ENCODE results near the gene MRFAP1L1.

MRFAP1L1 gene

DNA sequence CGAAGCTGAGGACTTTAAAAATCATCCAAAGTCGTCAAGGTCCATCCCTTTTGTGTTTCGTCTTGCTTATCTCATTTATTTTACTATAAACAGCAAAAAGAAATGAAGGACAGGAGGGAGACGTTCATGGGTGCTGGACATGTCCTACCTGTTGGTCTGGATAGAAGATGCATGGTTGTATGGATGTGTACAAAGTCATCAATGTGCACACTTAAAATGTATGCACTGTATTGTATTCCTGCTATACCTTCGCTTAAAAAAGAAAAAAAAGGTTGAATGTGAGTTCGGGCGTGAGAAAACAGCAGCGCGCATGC, 6.0 kb upstream of the MRFAP1L1 start:
- no peak for DNase-seq

DNA sequence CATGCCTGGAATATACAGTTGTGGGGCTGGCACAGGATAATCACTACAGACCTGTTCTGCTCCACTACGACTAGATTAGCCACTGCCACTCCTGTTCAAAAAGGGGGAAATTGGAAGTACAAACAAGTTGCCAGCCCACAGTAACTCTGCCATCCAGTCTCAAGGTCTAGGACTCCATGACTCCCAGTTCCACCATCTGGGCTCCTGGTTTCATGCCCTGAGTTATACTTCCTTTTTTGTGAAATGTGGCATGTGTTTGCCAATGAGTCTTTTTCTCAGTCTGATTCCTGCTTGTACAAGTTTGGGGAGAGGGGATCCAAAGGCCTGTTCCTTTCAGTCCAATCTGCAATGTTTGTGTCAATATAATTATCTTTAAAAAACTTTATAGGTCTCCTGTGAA, 5.3 kb upstream of the MRFAP1L1 start:
- no peak for DNase-seq

DNA sequence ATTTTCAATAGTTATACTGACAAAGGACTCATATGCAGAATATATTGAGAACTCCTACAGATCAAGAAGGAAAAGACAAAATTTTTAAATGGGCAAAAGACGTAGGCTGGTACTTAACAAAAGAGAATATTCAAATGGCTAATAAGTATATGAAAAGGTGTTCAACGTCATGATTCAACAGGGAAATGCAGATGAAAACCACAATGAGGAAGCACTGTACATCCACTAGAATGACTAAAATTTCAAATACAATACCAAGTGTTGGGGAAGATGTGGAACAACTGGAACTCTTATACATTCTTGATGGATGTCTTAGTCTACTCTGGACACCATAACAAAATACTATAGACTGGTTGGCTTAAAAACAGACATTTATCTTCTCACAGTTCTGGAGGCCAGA, 1.3 kb upstream of the MRFAP1L1 start:
- DNase-seq: no peak

- no peak for DNase-seq
Measured at GRCh38 chr4:6710282-6710681, 617 bp upstream of the MRFAP1L1 start.

DNA sequence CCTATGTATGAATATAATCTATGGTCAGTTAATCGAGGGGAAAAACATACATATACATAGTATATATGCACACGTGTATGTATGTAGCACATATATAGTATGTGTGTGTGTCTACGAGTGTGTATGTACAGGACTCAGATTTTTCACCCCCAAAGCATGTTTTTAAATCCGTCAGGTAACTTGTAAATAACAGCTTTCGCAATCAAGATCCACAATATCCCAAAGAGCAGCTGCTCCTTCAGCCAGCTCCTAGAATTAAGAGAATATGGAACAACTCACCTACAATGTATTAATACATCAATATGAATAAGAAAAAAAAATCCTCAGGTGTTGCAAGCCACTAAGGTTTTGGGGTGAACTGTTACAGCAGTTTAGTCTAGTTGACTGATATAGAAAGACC, 3.5 kb downstream of the MRFAP1L1 start:
- no peak for DNase-seq

DNA sequence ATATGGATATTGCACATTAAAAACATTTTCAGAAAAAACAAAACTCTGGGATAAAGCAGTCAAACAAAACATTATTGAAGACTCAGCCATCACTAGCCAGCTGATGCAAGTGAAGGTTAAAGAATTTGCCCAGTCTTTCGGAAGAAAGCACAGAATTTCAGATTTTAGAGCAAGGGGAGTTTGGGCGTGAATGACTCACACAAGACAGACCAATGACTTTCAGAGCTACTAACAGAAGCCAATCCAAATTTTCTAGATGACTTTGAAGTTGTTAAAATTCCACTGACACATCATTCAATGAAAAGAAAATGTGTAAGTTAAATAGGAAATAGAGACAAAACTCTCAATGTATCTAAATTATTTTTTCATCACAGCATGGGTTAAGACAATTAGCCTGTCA, 4.0 kb downstream of the MRFAP1L1 start:
- DNase-seq: no peak

DNA sequence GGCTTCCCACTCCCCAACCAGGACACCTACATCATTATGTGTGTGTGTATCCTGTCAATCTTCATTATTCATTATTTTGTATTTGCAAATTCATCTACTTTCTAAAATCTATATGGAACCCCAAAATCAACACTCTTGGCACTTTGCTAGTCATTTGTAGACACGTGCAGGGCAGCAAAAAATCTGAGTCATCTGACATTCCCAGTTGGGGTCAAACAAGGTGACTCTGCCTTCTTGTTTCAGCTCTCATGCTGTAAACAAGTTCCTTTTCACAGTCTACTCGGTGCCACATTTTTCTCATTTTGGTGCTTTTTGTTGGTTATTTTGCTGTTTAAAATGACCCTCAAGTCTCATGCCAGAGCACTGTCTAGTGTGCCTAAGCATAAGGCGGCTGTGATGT, 5.9 kb downstream of the MRFAP1L1 start:
- no peak for DNase-seq

GRCh38 chr4:6702761-6703160, 6.9 kb downstream of the MRFAP1L1 start:
- no peak for DNase-seq

GRCh38 chr4:6701371-6701770, 8.3 kb downstream of the MRFAP1L1 start:
- peak in 1 of 5 donors; percentile 57 for DNase-seq

GRCh38 chr4:6699903-6700302, 9.8 kb downstream of the MRFAP1L1 start:
- no peak for DNase-seq

DNA sequence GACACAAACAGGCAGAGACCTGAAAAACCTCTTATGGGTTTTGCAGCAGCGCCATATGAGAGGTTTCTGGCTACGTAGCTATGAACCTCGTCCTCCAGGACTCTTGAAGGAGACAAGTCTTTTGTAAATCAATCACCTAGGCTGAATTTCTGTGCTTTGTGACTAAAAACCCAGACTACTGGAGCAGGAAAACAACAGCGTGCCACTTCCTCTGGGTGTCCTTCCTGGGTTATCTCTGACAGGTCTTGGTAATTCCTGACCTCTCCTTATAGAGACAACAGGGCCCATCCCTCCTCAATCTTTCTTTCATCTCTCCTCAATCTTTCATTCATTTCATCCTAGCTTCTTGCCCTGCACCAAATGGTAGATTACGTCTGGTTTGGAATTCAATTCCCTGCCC, 10.3 kb downstream of the MRFAP1L1 start:
- DNase-seq: no peak

DNA sequence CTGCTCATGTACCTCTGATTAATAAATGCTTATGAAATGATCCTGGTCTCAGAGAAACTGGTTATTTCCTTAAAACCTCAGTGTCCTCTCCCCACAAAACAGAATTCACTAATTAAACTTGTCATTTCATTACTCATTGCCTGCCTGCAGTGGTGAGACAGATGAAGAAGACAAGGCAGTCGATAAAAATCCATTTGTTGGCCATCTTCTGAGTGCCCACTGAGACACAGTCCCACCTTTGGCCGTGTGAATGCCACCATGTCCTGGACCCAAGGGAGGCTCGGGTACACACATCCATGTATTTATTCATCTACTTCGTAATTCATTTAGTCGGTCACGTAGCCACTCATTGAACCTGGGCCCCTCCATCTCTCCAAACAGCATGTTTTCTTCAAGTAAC, 12.5 kb downstream of the MRFAP1L1 start:
- DNase-seq: no peak

DNA sequence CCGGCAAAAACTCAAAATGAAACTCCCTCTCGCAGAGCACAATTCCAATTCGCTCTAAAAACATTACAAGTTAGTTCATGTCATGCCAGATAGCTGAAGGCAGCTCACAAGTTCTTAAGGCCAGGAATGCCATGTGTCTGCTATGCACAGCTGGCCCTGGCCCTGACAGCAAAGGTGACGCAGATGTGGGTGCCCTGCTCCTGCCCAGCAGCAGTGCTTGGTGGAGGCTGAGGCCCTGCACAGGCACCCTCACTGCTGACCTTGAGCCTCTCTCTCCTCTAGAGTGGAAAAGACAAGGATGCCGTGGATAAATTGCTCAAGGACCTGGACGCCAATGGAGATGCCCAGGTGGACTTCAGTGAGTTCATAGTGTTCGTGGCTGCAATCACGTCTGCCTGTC, 13.1 kb downstream of the MRFAP1L1 start:
- no peak for DNase-seq

DNA sequence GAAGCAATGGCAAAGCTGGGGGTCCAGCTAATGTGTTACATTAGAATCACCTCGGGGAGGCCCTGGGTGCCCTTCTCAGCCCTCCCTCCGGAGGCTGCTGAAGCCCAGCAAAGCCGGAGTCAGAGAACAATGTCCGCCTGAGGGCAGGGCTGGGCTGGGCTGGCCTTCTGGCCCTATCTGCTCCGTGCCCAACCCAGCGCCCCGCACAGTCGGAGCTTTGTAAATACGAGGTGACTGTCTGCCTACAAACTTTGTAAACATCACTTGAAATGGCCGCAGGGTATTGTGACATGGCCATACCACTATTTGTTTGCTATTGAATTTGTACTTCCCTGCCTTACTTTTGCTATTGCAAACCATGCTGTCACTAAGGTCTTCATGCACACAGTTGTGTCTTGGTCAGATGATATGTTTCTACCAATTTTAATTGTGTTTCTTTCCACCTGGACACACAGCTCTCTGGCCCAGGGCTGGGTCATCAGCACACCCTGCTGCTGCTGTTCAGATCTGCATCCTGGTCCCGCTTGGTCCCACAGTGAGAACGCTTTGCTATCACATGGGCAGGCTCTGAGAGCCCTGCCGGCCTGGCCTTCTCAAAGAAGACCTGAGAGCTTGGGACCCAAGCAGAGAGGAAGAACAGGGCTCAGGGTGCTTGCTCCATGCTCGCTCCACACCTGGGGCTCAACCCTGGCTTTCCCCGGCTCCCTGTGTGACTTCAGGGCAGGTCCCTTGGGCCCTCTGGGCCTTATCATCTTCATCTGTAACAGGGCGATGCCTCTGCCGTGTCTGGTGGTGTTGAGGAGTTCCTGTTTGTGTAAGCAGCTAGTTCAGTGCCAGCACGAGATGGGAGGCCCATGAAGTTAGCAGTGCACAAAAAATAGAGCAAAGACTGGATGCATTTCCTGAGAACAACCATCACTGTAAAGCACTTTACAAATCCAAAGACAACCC, 13.7 kb downstream of the MRFAP1L1 start:
- peak; percentile 33 to 91 (median 49) for DNase-seq

DNA sequence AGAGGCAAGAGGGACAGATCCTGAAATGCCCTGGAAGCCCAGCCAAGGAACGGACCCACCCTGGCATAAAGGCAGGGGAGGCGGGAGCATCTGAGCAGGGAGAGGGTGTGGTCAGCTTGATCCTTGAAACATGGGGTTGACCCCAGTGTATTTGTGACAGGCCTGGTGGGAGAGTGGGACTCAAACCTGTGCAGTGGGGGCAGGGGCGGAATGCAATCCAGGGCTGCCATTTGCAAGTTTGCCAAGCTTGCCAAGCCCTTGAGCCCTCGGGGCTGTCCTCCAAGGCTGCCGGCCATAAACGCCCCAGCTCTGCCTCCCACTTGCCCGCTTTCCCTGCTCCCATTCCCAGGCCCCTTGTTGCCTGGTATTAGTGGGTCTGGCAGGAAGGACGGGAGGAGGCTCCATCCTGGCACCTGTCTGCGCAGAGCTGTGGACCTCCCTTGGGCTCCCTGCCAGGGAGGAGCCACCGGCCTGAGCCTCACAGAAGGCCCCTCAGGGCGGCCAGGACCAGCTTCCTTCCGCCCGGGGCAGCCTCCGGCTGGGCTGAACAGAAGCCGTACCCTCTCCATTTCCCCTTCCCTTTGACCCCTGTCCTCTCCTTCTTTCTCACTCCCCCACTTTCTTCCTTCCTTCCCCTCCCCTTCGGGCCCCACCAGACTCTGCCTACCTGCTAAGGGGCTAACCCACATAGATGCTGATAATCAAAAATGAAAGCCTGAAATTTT, 15.3 kb downstream of the MRFAP1L1 start:
- peak in 1 of 5 donors; percentile 57 for DNase-seq

DNA sequence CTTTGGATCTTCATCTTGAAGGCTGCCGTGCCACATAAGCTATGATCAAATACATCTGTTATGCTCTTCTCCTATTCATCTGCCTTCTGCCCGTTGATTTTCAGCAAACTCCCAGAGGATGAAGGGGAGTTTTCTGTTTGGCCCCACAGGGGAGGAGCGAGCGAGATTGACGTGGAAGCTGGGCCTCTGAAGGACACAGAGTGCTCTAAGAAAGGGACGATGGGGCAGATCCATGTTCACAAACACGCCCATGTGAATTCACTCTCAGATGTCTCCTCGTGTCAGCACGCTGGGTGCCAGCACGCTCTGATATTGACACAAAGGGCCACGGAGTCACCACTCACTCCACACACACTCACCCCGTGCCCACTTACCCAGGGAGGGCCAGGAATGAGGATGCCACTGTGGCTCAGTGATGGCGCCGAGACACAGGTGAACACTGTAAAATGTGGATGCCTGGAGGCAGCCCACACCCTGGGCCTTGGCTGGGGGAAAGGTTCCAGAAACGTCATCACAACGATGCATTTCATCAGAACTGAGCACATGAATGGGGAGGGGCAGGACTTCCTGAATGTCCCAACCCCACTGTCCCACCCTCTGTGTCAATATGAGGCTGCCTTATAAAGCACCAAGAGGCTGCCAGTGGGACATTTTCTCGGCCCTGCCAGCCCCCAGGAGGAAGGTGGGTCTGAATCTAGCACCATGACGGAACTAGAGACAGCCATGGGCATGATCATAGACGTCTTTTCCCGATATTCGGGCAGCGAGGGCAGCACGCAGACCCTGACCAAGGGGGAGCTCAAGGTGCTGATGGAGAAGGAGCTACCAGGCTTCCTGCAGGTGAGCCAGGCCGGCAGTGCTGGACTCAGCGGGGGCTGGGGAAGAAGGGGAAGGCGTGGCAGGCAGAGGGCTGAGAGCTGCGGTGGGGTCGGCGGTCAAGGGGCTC, 16.2 kb downstream of the MRFAP1L1 start, which contains the start of gene S100P:
Gene S100P (plus strand): TSS at position 648 of the 946 bp plus-strand sequence. CDS start 55 bp downstream, at position 703.
- peak in 1 of 5 donors; percentile 60 for DNase-seq

GRCh38 chr4:6692806-6693205, 16.9 kb downstream of the MRFAP1L1 start:
- no peak for DNase-seq

DNA sequence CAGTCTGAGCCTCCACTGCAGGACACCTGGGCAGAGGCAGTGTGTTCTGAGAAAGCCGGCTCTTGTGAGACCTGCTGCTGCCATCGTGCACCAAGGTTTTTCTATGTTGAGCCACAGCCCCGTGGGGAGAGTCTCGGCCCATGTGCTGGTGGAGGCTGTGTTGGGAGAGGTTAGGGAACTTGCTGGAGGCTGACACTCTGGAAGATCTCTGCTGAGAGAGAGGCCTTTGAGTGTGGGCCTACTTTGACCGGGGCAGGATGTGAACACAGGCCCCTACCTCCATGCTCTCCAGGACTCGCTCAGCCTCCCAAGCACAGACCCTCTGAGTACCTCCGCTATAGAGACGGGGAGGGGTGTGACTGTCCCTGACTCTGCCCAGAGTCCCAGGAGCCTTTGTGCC, 17.3 kb downstream of the MRFAP1L1 start:
- DNase-seq: no peak

DNA sequence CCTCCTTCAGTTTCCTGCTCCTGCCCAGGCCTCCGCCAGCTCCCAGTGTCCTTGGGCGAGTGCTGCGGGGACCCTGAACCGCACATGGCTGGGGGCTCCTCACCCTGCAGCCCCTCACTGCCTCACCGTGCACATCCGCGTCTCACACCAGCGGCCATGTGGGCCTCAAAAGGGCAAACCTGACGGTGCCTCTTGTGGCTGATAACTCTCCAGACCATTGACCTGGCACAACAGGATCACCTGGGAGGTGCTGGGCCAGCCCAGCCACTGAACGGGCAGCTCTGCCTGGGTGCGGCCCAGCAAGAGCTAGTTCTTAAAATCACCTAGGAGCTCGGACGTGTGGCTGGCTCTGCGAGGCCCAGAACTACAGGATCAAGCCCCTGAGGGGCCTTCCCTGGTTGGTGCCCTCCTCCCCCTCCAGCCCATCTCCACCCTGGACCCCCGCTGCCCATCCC, 20.1 kb downstream of the MRFAP1L1 start:
- DNase-seq: no peak

DNA sequence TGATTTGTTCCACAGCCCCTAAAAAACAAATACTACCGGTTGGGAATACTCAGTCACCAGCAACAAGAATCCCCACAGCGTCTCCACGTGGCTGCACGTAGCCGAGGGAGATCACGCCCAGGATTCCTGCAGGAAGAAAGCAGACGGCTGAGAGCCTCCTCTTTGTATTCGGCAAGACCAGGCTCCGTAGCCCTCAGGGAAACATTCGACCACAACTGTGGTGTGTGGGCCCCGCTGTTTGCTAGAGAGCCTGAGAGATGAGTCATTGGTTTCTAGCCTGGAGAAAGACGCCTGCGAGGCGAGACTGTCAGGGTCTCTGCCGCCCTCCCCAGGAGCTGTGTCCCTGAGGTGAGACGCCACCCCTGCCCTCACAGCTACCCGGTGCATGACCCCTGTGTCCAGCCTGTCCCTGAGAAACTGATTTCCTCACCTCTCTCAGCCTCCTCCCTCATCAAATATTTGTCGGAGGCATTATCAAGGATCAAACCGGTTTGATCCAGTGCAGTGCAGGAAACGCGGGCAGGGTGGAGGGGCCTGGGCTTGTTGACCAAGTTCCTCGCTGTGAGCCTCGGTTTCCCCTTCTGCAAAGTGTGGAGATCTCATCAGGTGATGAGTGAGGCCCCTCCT, 20.7 kb downstream of the MRFAP1L1 start:
- peak in 4 of 5 donors; percentile 49 to 87 (median 60) for DNase-seq

GRCh38 chr4:6687947-6688878, 21.5 kb downstream of the MRFAP1L1 start:
- DNase-seq: no peak
